Panc1 (cell line): ENCODE measurements around the gene FDPS. TPM values are rescaled to one million over a fixed set of nuclear protein-coding genes. Genes with fewer than 3 reads are reported as not detected.

Experiments
- ATAC-seq: fragments of 200-7000 bp; cut with Tn5 transposase; 2 replicates; pipeline ENCODE4 v1.9.1; 2020; ENCODE audit warnings: mild to moderate bottlenecking, moderate library complexity
- BruUV-seq: library from RNA; stranded (reverse); fragments of 400-500 nt; replicated peaks from 2 replicates; lab custom pipeline; 2021; lab: Mats Ljungman, UMichigan
- CTCF ChIA-PET: fragments of 300-600 bp; sonication (Branson Sonifier 250); formaldehyde crosslinking; loops from one replicate; lab custom pipeline; 2022; ENCODE audit warnings: antibody characterized with exemption; lab: Charles Lee
- POLR2A ChIA-PET: fragments of 300-600 bp; sonication (Branson Sonifier 250); formaldehyde crosslinking; loops from one replicate; lab custom pipeline; 2022; ENCODE audit warnings: antibody characterized with exemption; lab: Charles Lee
- DNase-seq: peaks from one replicate; pipeline ENCODE4 v3.0.0-alpha.2; 2010; ENCODE audit warnings: low read depth, low spot score
- H3K27ac ChIP-seq: 2 replicates; pipeline ENCODE4 v1.5.1; 2011; ENCODE audit warnings: mild to moderate bottlenecking, low read length, inconsistent platforms
- H3K27me3 ChIP-seq: fragments of 200-500 bp; sonication (Bioruptor generic); 2 replicates; pipeline ENCODE4 v1.6.0; 2014; ENCODE audit warnings: low read length, inconsistent platforms; ENCODE audit not compliant: control insufficient read depth, insufficient read depth
- H3K36me3 ChIP-seq: fragments of 200-500 bp; sonication (Bioruptor generic); 2 replicates; pipeline ENCODE4 v1.5.1; 2014; ENCODE audit warnings: inconsistent platforms, mild to moderate bottlenecking, low read length, moderate library complexity; ENCODE audit not compliant: control insufficient read depth, insufficient read depth
- H3K4me1 ChIP-seq: 2 replicates; pipeline ENCODE4 v1.5.1; 2011; ENCODE audit warnings: inconsistent platforms, mild to moderate bottlenecking, low read length, moderate library complexity; ENCODE audit not compliant: control insufficient read depth, insufficient read depth
- H3K4me3 ChIP-seq, 2 experiments: 2 replicates each; pipeline ENCODE4 v1.5.1; 2011 to 2012; ENCODE audit warnings: low read depth in 2 of 2, low read length in 2 of 2, mild to moderate bottlenecking in 2 of 2, inconsistent platforms in 1 of 2, moderate library complexity in 1 of 2
- H3K9me3 ChIP-seq: fragments of 200-500 bp; sonication (Bioruptor generic); 2 replicates; pipeline ENCODE4 v1.5.1; 2014; ENCODE audit warnings: low read depth, mild to moderate bottlenecking, inconsistent platforms, low read length, moderate library complexity; ENCODE audit not compliant: control insufficient read depth, insufficient read depth
- POLR2AphosphoS5 ChIP-seq: IDR thresholded peaks from 2 replicates; pipeline ENCODE4 v1.6.1; 2012; ENCODE audit warnings: mild to moderate bottlenecking, low read depth, low read length, moderate library complexity
- SIN3A ChIP-seq: IDR thresholded peaks from 2 replicates; pipeline ENCODE4 v1.6.1; 2012; ENCODE audit warnings: low read depth, mild to moderate bottlenecking, low read length, moderate library complexity, borderline replicate concordance; ENCODE audit not compliant: insufficient read depth
- TCF7L2 ChIP-seq: IDR thresholded peaks from 2 replicates; pipeline ENCODE4 v1.6.1; 2011; ENCODE audit warnings: mild to moderate bottlenecking, low read depth, low read length, inconsistent platforms
- in situ Hi-C: cut with HindIII; loops from 2 replicates; pipeline ENCODE4 v1.10.0; 2016; ENCODE audit warnings: low sequenced_read_pairs, low pct_unique_long_range_greater_than_20kb
- intact Hi-C: fragments of 100-400 bp; cut with micrococcal nuclease; formaldehyde crosslinking; loops from one replicate; pipeline ENCODE4 v1.10.0; 2022; ENCODE audit not compliant: unreplicated experiment
- total RNA-seq: library from RNA; stranded (reverse); gene quantifications from one replicate; pipeline ENCODE4 v1.2.1, GENCODE V29; 2021; ENCODE audit not compliant: unreplicated experiment
- TF ChIP-seq, protein P1 (sequence below), 2 experiments: IDR thresholded peaks; 2 replicates each; pipeline ENCODE4 v1.6.1; 2011 to 2012; ENCODE audit warnings: low read depth in 2 of 2, control low read depth in 1 of 2, low read length in 1 of 2, mild to moderate bottlenecking in 1 of 2, moderate library complexity in 1 of 2; ENCODE audit not compliant: insufficient read depth in 1 of 2
- TF ChIP-seq, protein P2 (sequence below): fragments of 450-650 bp; IDR thresholded peaks from 2 replicates; pipeline ENCODE4 v1.5.1; 2017; ENCODE audit warnings: mild to moderate bottlenecking

Gene FDPS
- total RNA-seq, 1 experiment from 2014 or later, result 255 TPM

DNA sequence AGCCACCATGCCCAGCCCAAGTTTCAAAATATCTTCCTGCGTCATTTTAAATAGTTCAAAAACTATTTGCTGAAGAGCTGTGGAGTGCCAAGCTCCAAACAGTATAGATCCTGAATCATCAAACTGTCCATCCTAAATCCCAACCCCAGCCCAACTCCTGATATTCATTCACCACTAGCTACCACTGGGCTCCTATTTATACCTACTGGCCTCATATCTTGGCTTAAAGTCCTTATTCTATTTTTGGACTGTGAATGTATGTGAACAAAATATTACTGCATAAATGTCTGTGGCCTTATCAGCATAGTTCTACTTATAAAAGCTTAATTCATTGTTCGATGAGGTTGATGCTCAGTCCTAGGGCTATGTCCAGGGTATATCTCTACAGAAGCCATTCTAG lies 41.3 kb upstream of the FDPS start:
- POLR2A ChIA-PET, result interaction anchor here (0.6 kb wide), 1 partner anchor 72 kb away, joined by 3 read pairs; no protein-coding TSS in a partner anchor
- intact Hi-C loops, result no loop called here

GRCh38 chr1:155268630-155269029 lies 40.0 kb upstream of the FDPS start:
- H3K36me3 ChIP-seq, result peaks cover 28% of the 10 kb centered on the region
- no peaks in the 10 kb centered on the region for H3K27me3 ChIP-seq
- in situ Hi-C loops (no loop called here), intact Hi-C loops (no loop called here)
- no peak overlapping the region for H3K27ac ChIP-seq
- TF ChIP-seq, protein P1, sequence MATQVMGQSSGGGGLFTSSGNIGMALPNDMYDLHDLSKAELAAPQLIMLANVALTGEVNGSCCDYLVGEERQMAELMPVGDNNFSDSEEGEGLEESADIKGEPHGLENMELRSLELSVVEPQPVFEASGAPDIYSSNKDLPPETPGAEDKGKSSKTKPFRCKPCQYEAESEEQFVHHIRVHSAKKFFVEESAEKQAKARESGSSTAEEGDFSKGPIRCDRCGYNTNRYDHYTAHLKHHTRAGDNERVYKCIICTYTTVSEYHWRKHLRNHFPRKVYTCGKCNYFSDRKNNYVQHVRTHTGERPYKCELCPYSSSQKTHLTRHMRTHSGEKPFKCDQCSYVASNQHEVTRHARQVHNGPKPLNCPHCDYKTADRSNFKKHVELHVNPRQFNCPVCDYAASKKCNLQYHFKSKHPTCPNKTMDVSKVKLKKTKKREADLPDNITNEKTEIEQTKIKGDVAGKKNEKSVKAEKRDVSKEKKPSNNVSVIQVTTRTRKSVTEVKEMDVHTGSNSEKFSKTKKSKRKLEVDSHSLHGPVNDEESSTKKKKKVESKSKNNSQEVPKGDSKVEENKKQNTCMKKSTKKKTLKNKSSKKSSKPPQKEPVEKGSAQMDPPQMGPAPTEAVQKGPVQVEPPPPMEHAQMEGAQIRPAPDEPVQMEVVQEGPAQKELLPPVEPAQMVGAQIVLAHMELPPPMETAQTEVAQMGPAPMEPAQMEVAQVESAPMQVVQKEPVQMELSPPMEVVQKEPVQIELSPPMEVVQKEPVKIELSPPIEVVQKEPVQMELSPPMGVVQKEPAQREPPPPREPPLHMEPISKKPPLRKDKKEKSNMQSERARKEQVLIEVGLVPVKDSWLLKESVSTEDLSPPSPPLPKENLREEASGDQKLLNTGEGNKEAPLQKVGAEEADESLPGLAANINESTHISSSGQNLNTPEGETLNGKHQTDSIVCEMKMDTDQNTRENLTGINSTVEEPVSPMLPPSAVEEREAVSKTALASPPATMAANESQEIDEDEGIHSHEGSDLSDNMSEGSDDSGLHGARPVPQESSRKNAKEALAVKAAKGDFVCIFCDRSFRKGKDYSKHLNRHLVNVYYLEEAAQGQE (IDR thresholded peaks at IDR 0.05; ENCODE audit: insufficient read depth in 1 of 2, low read depth in 2 of 2, low read length in 1 of 2), result no peak
- TF ChIP-seq, protein P2, sequence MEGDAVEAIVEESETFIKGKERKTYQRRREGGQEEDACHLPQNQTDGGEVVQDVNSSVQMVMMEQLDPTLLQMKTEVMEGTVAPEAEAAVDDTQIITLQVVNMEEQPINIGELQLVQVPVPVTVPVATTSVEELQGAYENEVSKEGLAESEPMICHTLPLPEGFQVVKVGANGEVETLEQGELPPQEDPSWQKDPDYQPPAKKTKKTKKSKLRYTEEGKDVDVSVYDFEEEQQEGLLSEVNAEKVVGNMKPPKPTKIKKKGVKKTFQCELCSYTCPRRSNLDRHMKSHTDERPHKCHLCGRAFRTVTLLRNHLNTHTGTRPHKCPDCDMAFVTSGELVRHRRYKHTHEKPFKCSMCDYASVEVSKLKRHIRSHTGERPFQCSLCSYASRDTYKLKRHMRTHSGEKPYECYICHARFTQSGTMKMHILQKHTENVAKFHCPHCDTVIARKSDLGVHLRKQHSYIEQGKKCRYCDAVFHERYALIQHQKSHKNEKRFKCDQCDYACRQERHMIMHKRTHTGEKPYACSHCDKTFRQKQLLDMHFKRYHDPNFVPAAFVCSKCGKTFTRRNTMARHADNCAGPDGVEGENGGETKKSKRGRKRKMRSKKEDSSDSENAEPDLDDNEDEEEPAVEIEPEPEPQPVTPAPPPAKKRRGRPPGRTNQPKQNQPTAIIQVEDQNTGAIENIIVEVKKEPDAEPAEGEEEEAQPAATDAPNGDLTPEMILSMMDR, result no peak
- TF ChIP-seq TCF7L2 (no peak), SIN3A (no peak), POLR2AphosphoS5 (no peak)
- ChIA-PET CTCF (no interaction called here), POLR2A (no interaction called here)
- no peaks in the 10 kb centered on the region for H3K9me3 ChIP-seq
- H3K4me3 ChIP-seq, result no peak overlapping the region
- ATAC-seq (no peak), DNase-seq (no peak)
- H3K4me1 ChIP-seq, result peaks cover 8% of the 10 kb centered on the region; the same call in 1 of the 2 replicates
- no TSS peak for BruUV-seq

More for the DNA sequence above, 41.3 kb upstream of the FDPS start:
- in situ Hi-C loops, result no loop called here
- Histone ChIP-seq H3K36me3 (peaks cover 28% of the 10 kb centered on the region), H3K4me1 (peaks cover 11% of the 10 kb centered on the region), H3K27me3 (no peaks in the 10 kb centered on the region), H3K4me3 (no peak overlapping the region), H3K27ac (no peak overlapping the region), H3K9me3 (no peaks in the 10 kb centered on the region)
- TSS peak; percentile 10 for BruUV-seq
- ATAC-seq (no peak), DNase-seq (no peak)
- CTCF ChIA-PET, result no interaction called here
- TF ChIP-seq, protein P2, result no peak
- TF ChIP-seq, protein P1 (IDR thresholded peaks at IDR 0.05; ENCODE audit: insufficient read depth in 1 of 2, low read depth in 2 of 2, low read length in 1 of 2), result no peak
- TF ChIP-seq SIN3A, result no peak
- no peak for TF ChIP-seq TCF7L2
- no peak for TF ChIP-seq POLR2AphosphoS5
